ENCODE results near the gene ZSCAN26. TPM values are rescaled to one million over a fixed set of nuclear protein-coding genes. Genes with fewer than 3 reads are reported as not detected.

The ZSCAN26 gene
- total and polyA plus RNA-seq, 8 donors: 3.6 to 11.7 (median 6.6) TPM

- peak within 1 kb of the TSS; percentile 67 to 94 (median 80) for H3K4me3 ChIP-seq
- H3K27me3 ChIP-seq: peaks cover 0 to 9% (median 0%) of the 10 kb centered on the region in 4 donors
- TF ChIP-seq CTCF (IDR thresholded peaks at IDR 0.05): no peak
- intact Hi-C loops (cut with DNase I): no loop called here
- no peaks in the 10 kb centered on the region for H3K9me3 ChIP-seq
- H3K4me1 ChIP-seq: peaks cover 0 to 13% (median 9%) of the 10 kb centered on the region in 3 donors
- ATAC-seq (peak; percentile 99 to 100 (median 99)), FAIRE-seq (no peak), DNase-seq (peak in 5 of 6 donors; percentile 36 to 82 (median 74))
- peaks cover 0 to 4% (median 0%) of the 10 kb centered on the region in 3 donors for H3K36me3 ChIP-seq
- 7 to 9% methylated on average over 14 of the region's 14 CpGs for WGBS, 2 donors
- no peak within 1 kb of the TSS for H3K27ac ChIP-seq
These were observed 14.7 kb upstream of the ZSCAN26 start, which contains the start of gene ZKSCAN4 for GRCh38 chr6:28252009-28252975. TSS of gene ZKSCAN4 (minus strand) at chr6:28252269. CDS start at chr6:28251980, 289 bp downstream.

GRCh38 chr6:28254121-28254519 is 12.8 kb upstream of the ZSCAN26 start:
- Histone ChIP-seq H3K36me3 (no peaks in the 10 kb centered on the region), H3K27ac (no peak overlapping the region), H3K4me3 (no peak overlapping the region), H3K4me1 (peaks cover 0 to 13% (median 9%) of the 10 kb centered on the region in 3 donors), H3K9me3 (no peaks in the 10 kb centered on the region), H3K27me3 (peaks cover 0 to 9% (median 0%) of the 10 kb centered on the region in 4 donors)
- FAIRE-seq (no peak), DNase-seq (no peak), ATAC-seq (no peak)
- TF ChIP-seq CTCF (IDR thresholded peaks at IDR 0.05): no peak
- intact Hi-C loops (cut with DNase I): no loop called here
- WGBS, 2 donors: 51 to 74% methylated on average over 1 of the region's 1 CpG

GRCh38 chr6:28257042-28257441 is 9.9 kb upstream of the ZSCAN26 start:
- no peak for TF ChIP-seq CTCF (IDR thresholded peaks at IDR 0.05)

GRCh38 chr6:28258877-28259777 is 7.8 kb upstream of the ZSCAN26 start, which contains the start of gene NKAPL:
TSS of gene NKAPL (plus strand) at chr6:28259297. CDS start at chr6:28259372, 75 bp downstream.
- Histone ChIP-seq H3K36me3 (no peaks in the 10 kb centered on the region), H3K4me1 (no peaks in the 10 kb centered on the region), H3K27me3 (peaks cover 0 to 9% (median 0%) of the 10 kb centered on the region in 4 donors), H3K27ac (peak within 1 kb of the TSS in 1 of 4 donors; percentile 27), H3K4me3 (peak within 1 kb of the TSS in 3 of 4 donors; percentile 37 to 43 (median 39)), H3K9me3 (no peaks in the 10 kb centered on the region)
- intact Hi-C loops (cut with DNase I): no loop called here
- peak; percentile 61 to 83 (median 71) for DNase-seq
- no peak for TF ChIP-seq CTCF (IDR thresholded peaks at IDR 0.05)
- FAIRE-seq: no peak
- WGBS, 2 donors: 25 to 26% methylated on average over 58 of the region's 58 CpGs
- ATAC-seq: peak; percentile 88 to 93 (median 89)

More at GRCh38 chr6:28257042-28257441, 9.9 kb upstream of the ZSCAN26 start:
- Histone ChIP-seq H3K4me1 (peaks cover 0 to 5% (median 0%) of the 10 kb centered on the region in 3 donors), H3K27me3 (peaks cover 0 to 9% (median 0%) of the 10 kb centered on the region in 4 donors), H3K4me3 (no peak overlapping the region), H3K27ac (no peak overlapping the region), H3K36me3 (no peaks in the 10 kb centered on the region), H3K9me3 (no peaks in the 10 kb centered on the region)
- FAIRE-seq (no peak), DNase-seq (no peak), ATAC-seq (no peak)
- 0% methylated on average over 1 of the region's 1 CpG for WGBS, 2 donors
- intact Hi-C loops (cut with DNase I): no loop called here

Data from pancreas (tissue), 10 donors.